ENCODE data around the gene EFR3B. TPM values are rescaled to one million over a fixed set of nuclear protein-coding genes. Genes with fewer than 3 reads are reported as not detected.

The EFR3B gene
- polyA plus RNA-seq, 3 donors, result not detected

DNA sequence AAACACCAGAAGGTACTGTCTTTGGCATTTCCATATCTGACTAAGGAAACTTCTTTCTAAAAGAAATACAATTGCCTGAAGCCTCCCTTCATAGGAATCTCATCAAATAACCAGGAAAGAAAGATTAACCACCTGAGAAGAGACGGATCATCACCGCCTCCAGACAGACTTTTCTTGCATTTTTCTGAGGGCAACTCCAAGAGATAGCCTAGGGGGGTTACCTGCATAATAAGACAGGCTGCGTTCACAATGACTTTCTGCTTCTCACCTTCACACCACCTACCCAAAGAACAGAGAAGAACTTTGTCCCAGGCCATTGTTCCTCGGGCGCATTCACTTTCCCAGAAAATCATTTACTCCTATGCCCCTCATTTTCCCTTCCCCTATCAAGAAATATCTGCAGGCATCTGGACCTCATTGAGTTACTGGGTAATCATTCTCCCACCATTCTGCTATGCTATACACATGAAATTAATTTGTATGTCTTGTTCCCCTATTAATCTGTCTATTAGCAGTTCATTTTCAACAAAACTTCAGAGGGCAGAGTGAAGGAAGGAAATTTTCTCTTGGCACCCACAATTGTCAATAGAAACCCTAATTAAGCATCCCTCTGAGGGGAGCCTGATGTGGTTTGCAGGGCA is 134.8 kb downstream of the EFR3B start:
- Histone ChIP-seq H2AFZ (ENCODE audit: insufficient read depth, low read depth, low read length, poor library complexity, severe bottlenecking) (no peak overlapping the region), H3K4me2 (replicated peaks; ENCODE audit: extremely low read depth, low read length, poor library complexity, severe bottlenecking) (no peak overlapping the region), H3K9ac (ENCODE audit: insufficient read depth, low read length, poor library complexity, severe bottlenecking) (no peak overlapping the region), H3K4me3 (replicated peaks in 1 of 3; ENCODE audit: low read depth in 2 of 3, low read length in 3 of 3) (no peak overlapping the region), H4K20me1 (ENCODE audit: insufficient read depth, low read length) (no peaks in the 10 kb centered on the region), H3K4me1 (ENCODE audit: control insufficient read depth in 1 of 2, insufficient read depth in 2 of 2, low read length in 2 of 2) (no peaks in the 10 kb centered on the region), H3K27ac (ENCODE audit: low read depth in 1 of 2, low read length in 2 of 2) (no peak overlapping the region), H3K9me3 (replicated peaks in 1 of 2; ENCODE audit: control insufficient read depth in 1 of 2, insufficient read depth in 1 of 2, low read length in 2 of 2) (no peaks in the 10 kb centered on the region), H3K79me2 (ENCODE audit: insufficient read depth, low read length) (no peaks in the 10 kb centered on the region), H3K36me3 (replicated peaks in 1 of 2; ENCODE audit: control insufficient read depth in 1 of 2, insufficient read depth in 2 of 2, low read length in 2 of 2) (no peaks in the 10 kb centered on the region), H3K27me3 (ENCODE audit: control insufficient read depth in 2 of 2, insufficient read depth in 2 of 2, low read length in 2 of 2) (peaks cover 2 to 11% of the 10 kb centered on the region in 2 donors)
- Mint-ChIP-seq H3K36me3 (no peaks in the 10 kb centered on the region), H3K9me3 (peaks cover 0 to 6% (median 3%) of the 10 kb centered on the region in 7 donors), H3K27me3 (ENCODE audit: low read depth in 3 of 3) (peaks cover 14 to 23% (median 21%) of the 10 kb centered on the region in 3 donors), H3K4me1 (peaks cover 13% of the 10 kb centered on the region), H3K4me3 (no peak overlapping the region), H3K27ac (no peak overlapping the region)
- TF ChIP-seq, protein P1, sequence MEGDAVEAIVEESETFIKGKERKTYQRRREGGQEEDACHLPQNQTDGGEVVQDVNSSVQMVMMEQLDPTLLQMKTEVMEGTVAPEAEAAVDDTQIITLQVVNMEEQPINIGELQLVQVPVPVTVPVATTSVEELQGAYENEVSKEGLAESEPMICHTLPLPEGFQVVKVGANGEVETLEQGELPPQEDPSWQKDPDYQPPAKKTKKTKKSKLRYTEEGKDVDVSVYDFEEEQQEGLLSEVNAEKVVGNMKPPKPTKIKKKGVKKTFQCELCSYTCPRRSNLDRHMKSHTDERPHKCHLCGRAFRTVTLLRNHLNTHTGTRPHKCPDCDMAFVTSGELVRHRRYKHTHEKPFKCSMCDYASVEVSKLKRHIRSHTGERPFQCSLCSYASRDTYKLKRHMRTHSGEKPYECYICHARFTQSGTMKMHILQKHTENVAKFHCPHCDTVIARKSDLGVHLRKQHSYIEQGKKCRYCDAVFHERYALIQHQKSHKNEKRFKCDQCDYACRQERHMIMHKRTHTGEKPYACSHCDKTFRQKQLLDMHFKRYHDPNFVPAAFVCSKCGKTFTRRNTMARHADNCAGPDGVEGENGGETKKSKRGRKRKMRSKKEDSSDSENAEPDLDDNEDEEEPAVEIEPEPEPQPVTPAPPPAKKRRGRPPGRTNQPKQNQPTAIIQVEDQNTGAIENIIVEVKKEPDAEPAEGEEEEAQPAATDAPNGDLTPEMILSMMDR (IDR thresholded peaks at IDR 0.05), result no peak
- WGBS (ENCODE audit: insufficient coverage), result 100% methylated on average over 3 of the region's 5 CpGs
- no peak for DNase-seq
- intact Hi-C loops (cut with micrococcal nuclease), result no loop called here

DNA sequence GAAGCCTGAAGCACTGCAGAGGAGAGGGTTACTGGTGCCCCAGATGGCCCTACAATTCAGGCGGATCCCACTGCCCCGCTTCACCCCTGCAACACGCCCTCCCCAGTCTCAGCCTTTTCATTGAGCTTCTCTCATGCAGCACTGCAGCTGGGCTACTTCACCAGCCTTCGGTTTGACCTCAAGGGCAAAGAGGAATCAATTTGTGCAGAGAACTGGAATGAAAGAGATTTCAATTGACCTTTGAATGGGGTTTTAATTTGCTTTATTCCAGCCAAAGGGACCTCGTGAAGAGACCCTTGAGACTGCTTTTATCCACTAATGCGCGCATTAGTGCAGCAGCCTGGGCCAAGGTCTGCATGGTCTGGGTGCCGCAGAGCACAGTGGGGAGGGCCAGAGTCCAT is 135.3 kb downstream of the EFR3B start:
- Histone ChIP-seq H4K20me1 (ENCODE audit: insufficient read depth, low read length) (no peaks in the 10 kb centered on the region), H3K4me2 (replicated peaks; ENCODE audit: extremely low read depth, low read length, poor library complexity, severe bottlenecking) (no peak overlapping the region), H3K4me3 (replicated peaks in 1 of 3; ENCODE audit: low read depth in 2 of 3, low read length in 3 of 3) (no peak overlapping the region), H2AFZ (ENCODE audit: insufficient read depth, low read depth, low read length, poor library complexity, severe bottlenecking) (no peak overlapping the region), H3K27me3 (ENCODE audit: control insufficient read depth in 2 of 2, insufficient read depth in 2 of 2, low read length in 2 of 2) (peaks cover 2 to 6% of the 10 kb centered on the region in 2 donors), H3K9me3 (replicated peaks in 1 of 2; ENCODE audit: control insufficient read depth in 1 of 2, insufficient read depth in 1 of 2, low read length in 2 of 2) (no peaks in the 10 kb centered on the region), H3K27ac (ENCODE audit: low read depth in 1 of 2, low read length in 2 of 2) (no peak overlapping the region), H3K36me3 (replicated peaks in 1 of 2; ENCODE audit: control insufficient read depth in 1 of 2, insufficient read depth in 2 of 2, low read length in 2 of 2) (no peaks in the 10 kb centered on the region), H3K4me1 (ENCODE audit: control insufficient read depth in 1 of 2, insufficient read depth in 2 of 2, low read length in 2 of 2) (no peaks in the 10 kb centered on the region), H3K9ac (ENCODE audit: insufficient read depth, low read length, poor library complexity, severe bottlenecking) (no peak overlapping the region), H3K79me2 (ENCODE audit: insufficient read depth, low read length) (no peaks in the 10 kb centered on the region)
- no peak for DNase-seq
- no peak overlapping the region for H3K4me3 Mint-ChIP-seq
- H3K9me3 Mint-ChIP-seq, result peaks cover 0 to 11% (median 3%) of the 10 kb centered on the region in 7 donors
- intact Hi-C loops (cut with micrococcal nuclease), result no loop called here
- TF ChIP-seq, protein P1 (IDR thresholded peaks at IDR 0.05), result no peak
- 98% methylated on average over 7 of the region's 8 CpGs for WGBS (ENCODE audit: insufficient coverage)
- peaks cover 13% of the 10 kb centered on the region for H3K4me1 Mint-ChIP-seq
- peaks cover 11 to 17% (median 17%) of the 10 kb centered on the region in 3 donors for H3K27me3 Mint-ChIP-seq (ENCODE audit: low read depth in 3 of 3)
- H3K36me3 Mint-ChIP-seq, result no peaks in the 10 kb centered on the region
- H3K27ac Mint-ChIP-seq, result no peak overlapping the region
